ENCODE data around the gene PRTG. TPM values are rescaled to one million over a fixed set of nuclear protein-coding genes. Genes with fewer than 3 reads are reported as not detected.

Gene PRTG
- total RNA-seq, 1 experiment from 2014 or later = 6.4 TPM

DNA sequence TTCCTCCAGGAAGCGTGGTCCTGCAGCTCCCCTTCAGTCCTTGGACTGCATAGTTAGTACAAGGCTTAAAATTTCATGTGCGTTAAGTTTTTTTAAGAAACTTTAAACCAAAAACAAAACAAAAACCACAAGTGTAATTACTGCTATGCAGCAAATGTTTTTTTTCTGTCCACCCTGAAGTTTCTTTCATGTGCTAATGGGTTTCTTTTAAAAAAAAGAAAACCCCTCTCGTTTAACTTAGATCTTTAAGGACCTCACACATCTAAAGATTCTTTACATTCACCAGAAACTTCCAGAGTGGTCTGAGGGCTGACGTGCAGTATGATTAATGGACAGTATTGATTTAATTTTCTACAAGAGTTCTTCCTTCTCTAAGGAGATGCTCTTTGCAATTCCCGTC lies 82.8 kb downstream of the PRTG start:
- no peak for DNase-seq (ENCODE audit: low read depth)
- in situ Hi-C loops (cut with HindIII; ENCODE audit: low pct_unique_long_range_greater_than_20kb, low sequenced_read_pairs) = no loop called here

DNA sequence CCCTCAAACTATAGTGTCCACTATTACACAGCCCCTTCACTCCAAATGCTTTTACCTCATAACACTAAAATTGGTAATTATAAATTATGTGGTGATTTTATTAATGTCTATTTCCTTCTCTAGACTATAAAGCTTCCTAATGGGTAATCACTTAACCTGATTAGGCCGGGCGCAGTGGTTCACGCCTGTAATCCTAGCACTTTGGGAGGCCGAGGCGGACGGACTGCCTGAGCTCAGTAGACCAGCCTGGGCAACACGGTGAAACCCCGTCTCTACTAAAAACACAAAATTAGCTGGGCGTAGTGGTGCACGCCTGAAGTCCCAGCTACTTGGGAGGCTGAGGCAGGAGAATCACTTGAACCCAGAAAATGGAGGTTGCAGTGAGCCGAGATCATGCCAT lies 83.5 kb downstream of the PRTG start:
- in situ Hi-C loops (cut with HindIII; ENCODE audit: low pct_unique_long_range_greater_than_20kb, low sequenced_read_pairs) = no loop called here
- no peak for DNase-seq (ENCODE audit: low read depth)

DNA sequence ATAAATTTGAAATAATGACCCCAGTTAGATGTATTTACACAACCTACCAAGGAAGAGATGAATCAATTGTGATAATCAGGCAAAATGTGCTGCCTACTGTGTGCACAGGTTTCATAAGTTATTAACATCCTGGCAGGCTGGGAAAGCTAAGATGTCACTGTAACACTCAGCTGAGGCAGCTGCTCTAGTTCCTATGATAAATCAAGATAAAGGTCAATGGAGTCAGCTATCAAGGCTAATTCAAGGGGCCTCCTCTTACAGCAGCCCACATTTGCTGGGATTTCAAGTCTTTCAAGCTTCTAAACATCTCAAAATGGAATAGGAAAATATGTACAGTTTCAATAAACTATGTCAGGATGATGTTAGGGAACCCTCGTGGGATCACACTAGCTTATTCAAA lies 84.1 kb downstream of the PRTG start:
- in situ Hi-C loops (cut with HindIII; ENCODE audit: low pct_unique_long_range_greater_than_20kb, low sequenced_read_pairs) = no loop called here
- no peak for DNase-seq (ENCODE audit: low read depth)

DNA sequence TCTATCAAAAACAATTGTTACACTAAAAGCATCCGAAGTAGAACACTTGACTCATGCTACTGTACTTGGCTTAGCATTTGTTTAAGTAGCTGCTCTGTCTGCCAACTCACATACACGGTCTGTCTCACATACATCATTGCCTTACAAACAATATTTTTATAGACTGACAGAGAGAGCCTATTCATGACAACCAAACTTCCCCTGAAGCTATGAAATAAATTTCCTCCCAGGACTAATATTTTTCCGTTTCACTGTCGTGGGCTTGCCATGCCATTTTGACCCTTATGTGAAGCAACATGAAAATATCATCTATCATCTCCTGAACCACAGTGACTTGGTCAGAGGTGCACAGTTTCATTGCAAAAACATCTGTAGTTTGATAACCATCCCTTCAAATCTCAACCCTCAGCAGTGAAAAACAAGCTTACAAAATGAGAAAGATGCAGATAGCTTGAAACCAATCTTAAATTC lies 88.4 kb downstream of the PRTG start:
- DNase-seq (ENCODE audit: low read depth) = peak; percentile 30
- in situ Hi-C loops (cut with HindIII; ENCODE audit: low pct_unique_long_range_greater_than_20kb, low sequenced_read_pairs) = no loop called here

DNA sequence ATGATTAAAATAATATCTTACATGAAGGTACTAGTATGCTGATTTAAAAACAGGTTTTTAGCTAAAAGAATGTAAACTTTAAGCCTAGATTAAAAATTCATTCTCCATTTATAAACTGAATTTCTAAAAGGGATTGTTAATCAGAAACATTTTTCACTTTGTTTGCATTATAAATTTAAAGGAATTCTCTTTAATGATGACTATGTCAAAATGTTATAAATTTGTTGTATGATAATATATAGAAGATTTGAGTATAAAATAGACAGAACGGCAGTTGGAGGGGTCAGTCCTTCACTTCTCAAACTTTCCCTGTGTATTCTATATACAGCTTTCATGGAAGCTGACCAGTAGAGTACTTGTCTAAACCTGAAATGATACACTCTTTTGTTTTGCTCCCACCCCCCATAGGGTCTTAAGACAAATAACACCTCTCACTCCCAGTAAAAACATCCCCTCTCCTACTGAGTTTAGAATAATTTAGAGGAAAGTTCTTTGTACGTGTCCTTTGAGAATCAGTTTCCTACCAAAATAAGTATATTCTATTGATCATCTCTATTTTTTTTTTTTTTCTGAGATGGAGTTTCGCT lies 90.0 kb downstream of the PRTG start:
- no peak for DNase-seq (ENCODE audit: low read depth)
- in situ Hi-C loops (cut with HindIII; ENCODE audit: low pct_unique_long_range_greater_than_20kb, low sequenced_read_pairs) = no loop called here

DNA sequence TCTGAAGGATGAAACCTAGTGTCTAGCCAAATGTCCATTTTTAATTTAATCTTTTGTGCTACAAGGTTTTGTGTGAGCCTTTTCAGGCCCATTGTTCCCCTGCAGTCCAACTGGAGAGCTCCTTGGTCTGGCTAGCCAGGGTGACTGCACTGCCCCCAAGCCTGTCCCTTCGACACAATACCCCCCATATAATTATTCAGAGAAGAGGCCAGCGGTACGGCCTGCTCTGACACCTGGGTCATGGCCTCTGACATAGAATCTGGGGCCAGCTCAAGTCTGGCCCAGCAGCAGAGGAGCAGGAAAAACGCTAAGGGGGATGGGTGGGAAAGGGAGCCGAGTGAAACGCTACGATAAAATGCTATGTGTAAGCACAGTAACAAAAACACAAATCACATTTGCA lies 90.6 kb downstream of the PRTG start:
- in situ Hi-C loops (cut with HindIII; ENCODE audit: low pct_unique_long_range_greater_than_20kb, low sequenced_read_pairs) = no loop called here

DNA sequence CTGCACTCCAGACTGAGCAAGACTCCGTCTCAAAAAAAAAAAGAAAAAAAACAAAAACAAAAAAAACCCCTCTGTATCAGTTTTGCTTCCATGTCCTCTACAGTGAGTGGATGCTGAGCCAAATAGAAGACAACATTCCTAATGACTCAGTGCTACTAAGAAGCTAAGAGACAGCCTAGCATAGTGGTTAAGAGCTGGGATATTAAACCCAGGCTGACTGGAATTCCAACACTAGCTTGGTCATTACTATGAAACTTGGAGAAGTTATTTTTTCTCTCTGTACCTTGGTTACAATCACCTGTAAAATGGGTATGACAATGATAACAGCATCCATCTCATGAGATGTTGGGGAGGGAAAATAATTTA lies 93.9 kb downstream of the PRTG start:
- in situ Hi-C loops (cut with HindIII; ENCODE audit: low pct_unique_long_range_greater_than_20kb, low sequenced_read_pairs) = no loop called here
- DNase-seq (ENCODE audit: low read depth) = peak; percentile 19

More for the DNA sequence above, 90.6 kb downstream of the PRTG start:
- DNase-seq (ENCODE audit: low read depth) = no peak

DNA sequence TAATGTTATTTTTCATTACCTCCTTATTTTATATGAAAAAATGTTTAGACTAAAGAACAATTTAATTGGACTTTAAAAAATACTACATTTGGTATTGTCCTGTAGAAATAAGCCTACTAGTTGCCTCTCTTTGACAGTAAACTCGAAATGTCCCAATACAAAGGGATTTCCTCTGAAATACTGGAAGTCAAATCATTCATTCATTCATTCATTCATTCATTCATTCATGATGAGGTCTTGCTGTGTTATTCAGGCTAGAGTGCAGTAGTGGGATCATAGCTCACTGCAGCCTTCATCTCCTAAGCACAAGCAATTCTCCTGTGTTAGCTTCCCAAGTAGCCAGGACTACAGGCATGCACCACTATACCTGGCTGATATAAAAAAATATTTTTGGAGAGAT lies 104.2 kb downstream of the PRTG start:
- no peak for DNase-seq (ENCODE audit: low read depth)
- in situ Hi-C loops (cut with HindIII; ENCODE audit: low pct_unique_long_range_greater_than_20kb, low sequenced_read_pairs) = no loop called here

DNA sequence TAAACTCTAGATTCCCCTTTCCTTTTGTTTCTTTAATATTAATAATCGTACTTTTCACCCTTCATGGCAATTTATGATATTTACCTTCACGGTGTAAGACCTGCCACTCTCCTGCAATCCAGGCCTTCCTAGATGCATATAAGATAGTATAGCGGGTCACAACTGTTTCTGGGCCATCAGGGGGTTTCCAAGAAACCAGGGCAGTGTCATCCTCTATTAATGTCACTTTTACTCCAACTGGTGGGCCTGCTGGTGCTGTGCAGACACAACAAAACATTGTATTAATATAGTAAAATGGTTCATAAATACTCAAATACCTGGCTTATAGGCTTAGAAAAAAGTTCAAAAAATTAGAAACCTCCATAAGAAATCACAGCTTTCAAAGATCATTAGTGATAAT lies 105.9 kb downstream of the PRTG start:
- no peak for DNase-seq (ENCODE audit: low read depth)
- in situ Hi-C loops (cut with HindIII; ENCODE audit: low pct_unique_long_range_greater_than_20kb, low sequenced_read_pairs) = no loop called here

DNA sequence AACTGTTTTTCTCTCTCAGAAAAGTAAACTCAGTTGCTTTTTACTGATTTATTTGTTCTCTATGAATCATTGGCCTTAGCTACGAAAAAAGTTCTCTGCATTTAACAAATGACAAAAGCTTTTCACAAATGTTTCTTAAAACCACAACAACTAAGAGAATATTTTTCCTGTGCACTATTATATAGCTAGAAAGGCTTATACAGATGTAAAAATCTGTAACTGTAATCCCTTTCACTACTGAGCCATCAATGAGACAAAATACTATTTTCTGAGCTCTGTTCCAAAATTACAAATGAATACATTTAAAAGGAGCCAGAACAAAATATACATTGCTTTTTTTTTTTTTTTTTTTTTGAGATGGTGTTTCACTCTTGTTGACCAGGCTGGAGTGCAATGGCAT lies 109.2 kb downstream of the PRTG start:
- in situ Hi-C loops (cut with HindIII; ENCODE audit: low pct_unique_long_range_greater_than_20kb, low sequenced_read_pairs) = no loop called here
- DNase-seq (ENCODE audit: low read depth) = no peak

DNA sequence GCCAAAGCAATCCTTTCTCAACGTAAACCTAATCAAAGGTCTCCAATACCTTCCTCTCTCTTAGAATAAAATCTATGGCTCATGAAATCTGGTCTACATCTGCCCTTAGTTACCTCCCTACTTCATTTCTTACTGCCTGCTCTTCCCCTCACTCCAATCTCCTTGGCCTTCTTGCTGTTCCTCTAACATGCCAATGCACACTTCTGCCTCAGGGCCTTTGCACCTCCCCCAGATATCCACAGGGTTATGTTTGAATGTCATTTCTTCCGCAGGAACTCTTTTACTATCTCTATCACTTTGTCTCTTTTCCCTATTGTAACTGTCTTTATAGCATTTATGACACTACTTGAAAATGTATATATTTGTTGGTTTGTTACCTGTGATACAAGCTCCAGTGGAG lies 110.5 kb downstream of the PRTG start:
- no peak for DNase-seq (ENCODE audit: low read depth)
- in situ Hi-C loops (cut with HindIII; ENCODE audit: low pct_unique_long_range_greater_than_20kb, low sequenced_read_pairs) = no loop called here

DNA sequence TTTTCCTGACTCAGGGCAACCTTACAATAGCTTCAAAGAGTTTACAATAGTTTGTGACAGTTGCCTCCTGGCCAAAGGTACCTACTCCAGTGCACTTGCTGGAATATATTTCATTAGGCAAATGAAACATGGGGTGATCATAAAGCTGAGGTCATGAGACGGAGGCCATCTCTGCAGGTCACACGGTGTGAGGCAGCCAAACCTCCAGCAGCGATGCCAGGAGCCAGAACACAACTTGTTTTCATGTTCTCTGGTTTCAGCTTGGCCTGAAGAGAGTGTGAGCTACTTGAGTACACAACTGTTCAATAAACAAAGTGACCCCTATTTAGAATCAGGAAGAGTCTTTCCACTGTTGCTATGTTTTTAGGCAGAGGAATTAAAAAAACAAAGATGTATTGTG lies 112.1 kb downstream of the PRTG start:
- in situ Hi-C loops (cut with HindIII; ENCODE audit: low pct_unique_long_range_greater_than_20kb, low sequenced_read_pairs) = no loop called here
- DNase-seq (ENCODE audit: low read depth) = no peak

DNA sequence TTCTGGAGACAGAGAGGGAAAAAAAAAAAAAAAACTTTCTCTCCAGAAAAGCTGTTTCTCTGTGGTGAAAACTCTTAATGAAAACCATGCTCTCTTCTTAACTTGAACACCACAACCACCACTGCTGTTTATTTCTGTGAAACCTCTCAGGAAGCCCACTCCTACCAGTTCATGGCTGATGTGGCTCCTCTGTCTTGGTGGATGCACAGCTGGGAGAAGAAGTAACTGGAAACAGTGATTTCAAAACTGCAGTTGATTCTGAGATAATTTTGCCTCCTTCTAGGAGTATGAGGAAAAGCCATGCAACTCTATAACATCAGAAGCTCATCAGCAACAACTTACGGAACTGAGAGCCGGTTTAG lies 114.6 kb downstream of the PRTG start:
- no peak for DNase-seq (ENCODE audit: low read depth)
- in situ Hi-C loops (cut with HindIII; ENCODE audit: low pct_unique_long_range_greater_than_20kb, low sequenced_read_pairs) = no loop called here

DNA sequence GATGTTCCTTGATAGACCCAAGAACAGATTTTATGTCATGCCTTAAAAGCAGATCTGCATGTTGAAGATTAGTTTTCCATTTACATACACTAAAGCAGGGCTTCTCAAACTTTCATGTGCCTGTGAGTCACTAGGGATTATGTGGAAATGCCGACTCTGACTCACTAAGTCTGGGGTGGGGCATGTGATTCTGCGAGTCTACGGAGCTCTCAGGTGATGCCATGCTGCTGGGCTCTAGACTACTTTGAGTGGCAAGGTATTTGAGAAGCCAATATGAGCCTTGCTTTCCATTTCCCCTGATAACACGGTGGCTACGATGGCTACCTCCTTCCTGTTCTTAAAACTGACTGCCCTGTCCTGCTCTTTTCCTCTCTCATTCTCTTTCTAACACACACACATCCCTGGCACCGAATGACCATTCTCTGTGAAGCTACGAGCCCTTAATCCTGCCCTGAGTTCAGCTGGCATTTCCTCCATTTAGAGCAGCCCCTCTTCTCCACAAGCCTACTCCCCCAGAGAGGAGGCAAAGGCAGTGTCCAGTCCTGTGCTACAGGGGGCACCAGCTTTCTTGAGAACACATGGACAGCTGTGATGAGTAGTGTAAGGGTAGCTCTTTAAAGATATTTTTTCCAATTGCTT lies 115.1 kb downstream of the PRTG start:
- peak; percentile 85 for DNase-seq (ENCODE audit: low read depth)
- in situ Hi-C loops (cut with HindIII; ENCODE audit: low pct_unique_long_range_greater_than_20kb, low sequenced_read_pairs) = no loop called here

DNA sequence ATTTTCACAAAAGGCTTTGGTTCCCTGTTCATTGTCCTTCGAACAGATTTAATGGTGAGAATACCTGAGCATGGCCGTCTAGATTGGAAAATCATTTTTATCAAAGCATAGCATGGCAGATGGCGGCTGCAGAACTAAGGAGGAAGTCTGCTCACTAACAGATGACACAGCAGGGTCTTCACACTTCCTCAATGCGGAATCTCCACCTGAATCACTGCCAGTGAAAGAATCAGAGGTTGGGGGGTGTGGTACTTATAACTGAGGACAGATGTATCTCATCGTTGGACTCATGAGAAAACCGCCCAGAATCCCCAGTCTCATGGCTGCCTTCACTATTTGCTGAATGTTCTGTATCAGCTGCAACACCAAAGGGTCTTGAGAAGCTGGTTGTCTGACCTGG lies 123.2 kb downstream of the PRTG start:
- no peak for DNase-seq (ENCODE audit: low read depth)
- in situ Hi-C loops (cut with HindIII; ENCODE audit: low pct_unique_long_range_greater_than_20kb, low sequenced_read_pairs) = no loop called here

DNA sequence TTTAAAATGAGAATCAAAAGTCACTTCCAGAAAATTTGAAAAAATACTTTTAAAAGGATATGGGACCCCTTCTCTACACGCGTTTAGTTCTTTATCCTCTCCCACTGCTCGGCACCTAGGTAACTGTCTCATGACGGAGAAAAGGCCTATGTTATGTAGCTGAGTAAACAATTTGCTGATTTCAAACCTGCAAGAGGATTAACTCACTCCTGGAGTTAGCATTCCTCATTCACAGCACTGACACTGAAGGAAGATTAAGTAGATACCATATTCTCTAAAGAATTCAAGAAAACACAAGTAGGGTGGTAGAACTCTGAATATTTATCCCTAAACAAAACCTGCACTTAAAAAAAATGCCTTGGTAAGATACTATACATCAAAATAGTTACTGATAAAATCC lies 124.6 kb downstream of the PRTG start:
- in situ Hi-C loops (cut with HindIII; ENCODE audit: low pct_unique_long_range_greater_than_20kb, low sequenced_read_pairs) = no loop called here
- DNase-seq (ENCODE audit: low read depth) = no peak

DNA sequence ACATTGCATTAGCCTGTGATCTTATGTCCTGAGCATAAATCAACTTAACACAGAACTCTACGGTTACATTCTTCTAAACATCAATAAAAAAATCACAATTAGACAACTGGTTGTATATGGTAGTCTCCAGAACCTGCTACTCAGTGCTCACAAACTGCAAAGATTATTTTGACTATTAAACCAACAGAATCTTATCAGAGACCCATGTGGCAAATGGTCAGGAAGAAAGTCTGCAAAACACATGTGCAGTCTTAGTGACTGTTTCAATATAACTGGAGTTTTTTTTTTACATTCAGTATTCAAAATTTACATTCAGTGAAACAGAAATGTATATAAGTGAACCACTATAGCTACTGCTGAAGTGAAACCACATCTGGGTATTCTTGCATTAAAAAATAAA lies 127.5 kb downstream of the PRTG start:
- in situ Hi-C loops (cut with HindIII; ENCODE audit: low pct_unique_long_range_greater_than_20kb, low sequenced_read_pairs) = no loop called here
- no peak for DNase-seq (ENCODE audit: low read depth)

DNA sequence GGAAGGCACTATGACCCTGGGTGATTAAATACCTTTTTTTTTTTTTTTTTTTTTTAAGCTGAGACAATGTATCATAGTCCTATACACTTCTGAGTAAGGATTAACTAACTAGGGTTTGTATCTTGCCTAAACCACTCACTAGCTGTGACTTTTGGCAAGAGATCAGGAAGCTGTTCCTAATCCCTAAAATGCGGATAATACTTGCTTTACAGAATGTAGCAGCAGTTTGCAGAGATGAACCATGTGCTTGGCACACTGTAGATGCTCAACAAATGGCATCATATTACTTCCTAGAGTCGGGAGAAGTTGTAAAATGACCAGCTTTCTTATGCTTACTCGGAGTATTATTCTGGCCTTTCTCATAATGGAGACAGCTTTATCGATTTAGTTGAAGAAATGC lies 129.2 kb downstream of the PRTG start:
- DNase-seq (ENCODE audit: low read depth) = no peak
- in situ Hi-C loops (cut with HindIII; ENCODE audit: low pct_unique_long_range_greater_than_20kb, low sequenced_read_pairs) = no loop called here

DNA sequence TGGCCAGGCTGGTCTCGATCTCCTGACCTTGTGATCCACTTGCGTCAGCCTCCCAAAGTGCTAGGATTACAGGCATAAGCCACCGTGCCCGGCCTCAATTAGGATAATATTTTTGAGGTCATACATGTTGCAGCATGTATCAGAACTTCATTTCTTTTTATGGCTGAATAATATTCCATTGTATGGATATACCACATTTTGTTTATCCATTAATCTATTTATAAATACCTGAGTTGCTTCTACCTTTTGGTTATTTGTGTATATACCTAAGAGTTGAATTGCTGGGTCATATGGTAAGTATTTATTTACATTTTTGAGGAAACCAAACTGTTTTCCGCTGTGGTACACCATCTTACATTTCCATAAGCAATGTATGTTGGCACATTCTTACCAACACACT lies 136.7 kb downstream of the PRTG start:
- in situ Hi-C loops (cut with HindIII; ENCODE audit: low pct_unique_long_range_greater_than_20kb, low sequenced_read_pairs) = no loop called here
- no peak for DNase-seq (ENCODE audit: low read depth)

DNA sequence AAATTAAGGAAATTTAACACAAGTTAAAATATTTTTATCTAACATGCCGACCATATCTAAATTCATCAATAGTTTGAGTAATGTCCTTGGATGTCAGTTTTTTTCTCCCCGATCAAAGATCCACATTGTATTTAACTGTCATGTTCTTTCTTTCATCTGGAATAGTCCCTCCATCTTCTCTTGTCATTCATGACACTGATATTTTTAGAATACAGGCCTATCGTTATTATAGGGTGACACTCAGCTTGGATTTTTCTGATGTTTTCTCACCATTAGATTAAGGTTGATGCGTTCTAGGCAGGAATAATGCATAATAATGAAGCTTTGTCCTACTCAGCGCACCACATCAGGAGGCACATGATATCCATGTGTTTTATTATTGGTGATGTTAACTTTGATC lies 141.6 kb downstream of the PRTG start:
- in situ Hi-C loops (cut with HindIII; ENCODE audit: low pct_unique_long_range_greater_than_20kb, low sequenced_read_pairs) = no loop called here
- no peak for DNase-seq (ENCODE audit: low read depth)
